K562 (cell line): ENCODE results near the gene WDR91. TPM values are rescaled to one million over a fixed set of nuclear protein-coding genes. Genes with fewer than 3 reads are reported as not detected.
A peak's percentile ranks its signal among the peaks of the same experiment; 100 is the strongest.

ENCODE experiments used
- HES1 ChIP-seq: fragments of 450-650 bp; IDR thresholded peaks from 2 replicates; pipeline ENCODE4 v1.6.1; 2016; ENCODE audit warnings: low read depth, mild to moderate bottlenecking, moderate library complexity
- KLF6 ChIP-seq: fragments of 250-450 bp; sonication (Bioruptor Pico); IDR thresholded peaks from 2 replicates; pipeline ENCODE4 v1.4.0; 2020; ENCODE audit warnings: mild to moderate bottlenecking, moderate library complexity, borderline replicate concordance
- L3MBTL2 ChIP-seq: fragments of 450-650 bp; IDR thresholded peaks from 2 replicates; pipeline ENCODE4 v1.6.1; 2016; ENCODE audit warnings: mild to moderate bottlenecking, moderate library complexity
- LCOR ChIP-seq: sonication (generic); formaldehyde crosslinking; IDR thresholded peaks from 2 replicates; pipeline ENCODE4 v1.8.0; 2022; ENCODE audit warnings: mild to moderate bottlenecking, missing genetic modification reagents
- NFE2 ChIP-seq: IDR thresholded peaks from 2 replicates; pipeline ENCODE4 v1.6.1; 2014; ENCODE audit warnings: antibody characterized with exemption, low read depth
- NFIX ChIP-seq: fragments of 250-450 bp; sonication (Bioruptor Pico); IDR thresholded peaks from 2 replicates; pipeline ENCODE4 v1.4.0; 2020; ENCODE audit warnings: low read depth, mild to moderate bottlenecking, moderate library complexity
- POLR2AphosphoS2 ChIP-seq: IDR thresholded peaks from 2 replicates; pipeline ENCODE4 v1.6.1; 2012; ENCODE audit warnings: low read length, improper control_type of control experiment
- PREB ChIP-seq: sonication (generic); formaldehyde crosslinking; IDR thresholded peaks from 2 replicates; pipeline ENCODE4 v1.8.1; 2023; ENCODE audit warnings: mild to moderate bottlenecking, missing genetic modification reagents
- SMAD2 ChIP-seq: fragments of 150-350 bp; IDR thresholded peaks from 2 replicates; pipeline ENCODE4 v1.6.1; 2014; ENCODE audit warnings: low read depth, mild to moderate bottlenecking, low read length
- SMARCE1 ChIP-seq: fragments of 450-650 bp; IDR thresholded peaks from 2 replicates; pipeline ENCODE4 v1.7.1; 2016; ENCODE audit warnings: mild to moderate bottlenecking
- SNIP1 ChIP-seq: fragments of 450-650 bp; IDR thresholded peaks from 2 replicates; pipeline ENCODE4 v1.7.1; 2017; ENCODE audit warnings: low read depth, mild to moderate bottlenecking
- THRAP3 ChIP-seq: fragments of 450-650 bp; IDR thresholded peaks from 2 replicates; pipeline ENCODE4 v1.6.1; 2016; ENCODE audit warnings: mild to moderate bottlenecking, inconsistent platforms, borderline replicate concordance
- TRIM28 ChIP-seq: fragments of 450-650 bp; IDR thresholded peaks from 2 replicates; pipeline ENCODE4 v1.6.1; 2017
- ZNF318 ChIP-seq, 2 experiments: fragments of 450-650 bp; IDR thresholded peaks; 2 replicates each; pipeline ENCODE4 v1.6.1; 2016; ENCODE audit warnings: mild to moderate bottlenecking in 2 of 2, borderline replicate concordance in 1 of 2, low read depth in 1 of 2, moderate library complexity in 1 of 2
- ZNF512 ChIP-seq: IDR thresholded peaks from 2 replicates; pipeline ENCODE4 v1.6.1; 2016; ENCODE audit warnings: missing genetic modification characterization, missing compliant biosample characterization
- ZNF764 ChIP-seq: fragments of 250-450 bp; sonication (Bioruptor Pico); IDR thresholded peaks from 2 replicates; pipeline ENCODE4 v1.4.0; 2020; ENCODE audit warnings: low read depth, mild to moderate bottlenecking, moderate library complexity
- ZNF79 ChIP-seq: fragments of 250-450 bp; sonication (Bioruptor Pico); IDR thresholded peaks from 2 replicates; pipeline ENCODE4 v1.4.0; 2020; ENCODE audit warnings: low read depth, mild to moderate bottlenecking, moderate library complexity
- polyA plus RNA-seq, 8 experiments: library from polyadenylated mRNA; depleted of rRNA in 4 of 8; stranded (reverse) in 5 of 8; unstranded in 3 of 8; fragments of >200 nt; fragmentation: Nextera tagmentation in 2 of 8; fragmentation: Illumina TruSeq in 1 of 8; extraction: Ambion mirVana in 2 of 8; extraction: Trizol in 1 of 8; gene quantifications; 2 replicates each; pipeline versions ENCODE4 v1.2.1 to v1.2.3, GENCODE V29; 2011 to 2014; ENCODE audit warnings: inconsistent platforms in 1 of 8, missing spikeins in 1 of 8
- total RNA-seq, 7 experiments: library from RNA; depleted of rRNA in 6 of 7; stranded (reverse); fragments of >200 nt in 6 of 7; fragmentation: Illumina TruSeq in 2 of 7; extraction: Trizol in 2 of 7; gene quantifications; 2 replicates each; pipeline versions ENCODE4 v1.2.1 to v1.2.3, GENCODE V29; 2011 to 2021; ENCODE audit warnings: low replicate concordance in 1 of 7

Gene WDR91
- total and polyA plus RNA-seq, 9 of the 15 experiments (the other 6 are each of a cell fraction or from before 2014, with no cell fraction given): 1.9 to 18.2 (median 9.8) TPM

- TF ChIP-seq HES1: 0 out of 2 replicates have a peak, but pooled peaks have one; percentile 46
- TF ChIP-seq SMAD2: no peak
- peak; percentile 74 for TF ChIP-seq TRIM28
- TF ChIP-seq KLF6: 0 out of 2 replicates have a peak, but pooled peaks have one; percentile 60
- no peak for TF ChIP-seq NFE2
- TF ChIP-seq POLR2AphosphoS2: peak; percentile 73; the same call in 1 of the 2 replicates
- no peak for TF ChIP-seq ZNF318 (IDR thresholded peaks at IDR 0.05; ENCODE audit: borderline replicate concordance in 1 of 2, low read depth in 1 of 2)
- peak; percentile 88; the same call in 1 of the 2 replicates for TF ChIP-seq PREB (CRISPR knock-in tag)
- TF ChIP-seq THRAP3: no peak; the same call in 1 of the 2 replicates
- TF ChIP-seq LCOR (CRISPR knock-in tag): peak; percentile 86
- TF ChIP-seq SNIP1: no peak; the same call in 1 of the 2 replicates
- no peak; the same call in 1 of the 2 replicates for TF ChIP-seq ZNF764 (CRISPR knock-in tag)
- peak; percentile 92 for TF ChIP-seq L3MBTL2
- no peak for TF ChIP-seq ZNF79 (CRISPR knock-in tag)
- no peak for TF ChIP-seq ZNF512 (tag)
- no peak for TF ChIP-seq NFIX
- peak; percentile 24; the same call in 1 of the 2 replicates for TF ChIP-seq SMARCE1
Observed at GRCh38 chr7:135170274-135170997, 40.9 kb downstream of the WDR91 start, which contains the start of gene CYREN (continued).
